ENCODE measurements around the gene SV2B. TPM values are rescaled to one million over a fixed set of nuclear protein-coding genes. Genes with fewer than 3 reads are reported as not detected.

The SV2B gene
- total RNA-seq, 1 experiment from 2014 or later = 3.9 TPM

DNA sequence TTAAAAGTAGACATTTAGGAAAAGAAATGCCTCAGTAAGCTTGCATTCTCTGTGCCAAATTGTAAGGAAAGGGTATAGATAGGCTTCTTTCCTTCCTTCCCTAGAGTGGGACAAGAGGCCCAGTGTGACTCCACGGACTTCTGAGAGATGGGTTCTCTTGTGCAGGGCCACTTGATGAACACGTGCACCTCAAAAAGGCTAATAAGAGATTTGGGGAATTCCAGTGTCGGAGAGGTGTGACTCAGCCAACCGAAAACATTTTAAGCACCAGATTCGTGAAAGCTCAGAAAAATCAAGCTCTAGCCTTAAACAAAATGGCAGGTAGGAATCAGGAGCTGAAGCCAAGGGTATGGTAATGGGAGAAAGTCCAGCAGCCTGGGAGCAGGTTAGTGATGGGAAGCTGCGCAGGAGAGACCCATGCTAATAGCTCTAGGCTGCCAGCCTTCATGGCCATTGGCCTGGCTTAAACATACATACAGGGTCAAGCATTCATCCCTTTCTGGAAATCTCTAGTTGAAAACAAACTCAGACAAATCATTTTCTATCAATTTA, 56.2 kb downstream of the SV2B start:
- Histone ChIP-seq H3K9me3 (ENCODE audit: low read depth, low read length, poor library complexity, severe bottlenecking) (no peaks in the 10 kb centered on the region), H3K36me3 (ENCODE audit: insufficient read depth, low read length, poor library complexity, severe bottlenecking) (no peaks in the 10 kb centered on the region), H3K27me3 (replicated peaks; ENCODE audit: insufficient read depth, low read depth, low read length, poor library complexity) (peaks cover 10% of the 10 kb centered on the region), H3K27ac (ENCODE audit: low read depth, low read length, poor library complexity, severe bottlenecking) (no peak overlapping the region), H3K4me1 (ENCODE audit: insufficient read depth, low read length, poor library complexity, severe bottlenecking) (no peaks in the 10 kb centered on the region), H3K4me3 (ENCODE audit: low read depth, low read length, poor library complexity, severe bottlenecking) (no peak overlapping the region)
- BruUV-seq (replicated peaks) = no TSS peak
- TF ChIP-seq, protein P1, sequence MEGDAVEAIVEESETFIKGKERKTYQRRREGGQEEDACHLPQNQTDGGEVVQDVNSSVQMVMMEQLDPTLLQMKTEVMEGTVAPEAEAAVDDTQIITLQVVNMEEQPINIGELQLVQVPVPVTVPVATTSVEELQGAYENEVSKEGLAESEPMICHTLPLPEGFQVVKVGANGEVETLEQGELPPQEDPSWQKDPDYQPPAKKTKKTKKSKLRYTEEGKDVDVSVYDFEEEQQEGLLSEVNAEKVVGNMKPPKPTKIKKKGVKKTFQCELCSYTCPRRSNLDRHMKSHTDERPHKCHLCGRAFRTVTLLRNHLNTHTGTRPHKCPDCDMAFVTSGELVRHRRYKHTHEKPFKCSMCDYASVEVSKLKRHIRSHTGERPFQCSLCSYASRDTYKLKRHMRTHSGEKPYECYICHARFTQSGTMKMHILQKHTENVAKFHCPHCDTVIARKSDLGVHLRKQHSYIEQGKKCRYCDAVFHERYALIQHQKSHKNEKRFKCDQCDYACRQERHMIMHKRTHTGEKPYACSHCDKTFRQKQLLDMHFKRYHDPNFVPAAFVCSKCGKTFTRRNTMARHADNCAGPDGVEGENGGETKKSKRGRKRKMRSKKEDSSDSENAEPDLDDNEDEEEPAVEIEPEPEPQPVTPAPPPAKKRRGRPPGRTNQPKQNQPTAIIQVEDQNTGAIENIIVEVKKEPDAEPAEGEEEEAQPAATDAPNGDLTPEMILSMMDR (conservative IDR thresholded peaks at IDR 0.05; ENCODE audit: low read depth, low read length) = no peak
- TF ChIP-seq EZH2 (IDR thresholded peaks at IDR 0.05; ENCODE audit: borderline replicate concordance, low read depth, low read length, poor library complexity, severe bottlenecking) = no peak
- CTCF ChIA-PET = no interaction called here
- no peak for DNase-seq (ENCODE audit: low spot score)
- POLR2A ChIA-PET (ENCODE audit: low non-redundant PET) = no interaction called here
- intact Hi-C loops (cut with micrococcal nuclease; ENCODE audit: unreplicated experiment) = no loop called here

DNA sequence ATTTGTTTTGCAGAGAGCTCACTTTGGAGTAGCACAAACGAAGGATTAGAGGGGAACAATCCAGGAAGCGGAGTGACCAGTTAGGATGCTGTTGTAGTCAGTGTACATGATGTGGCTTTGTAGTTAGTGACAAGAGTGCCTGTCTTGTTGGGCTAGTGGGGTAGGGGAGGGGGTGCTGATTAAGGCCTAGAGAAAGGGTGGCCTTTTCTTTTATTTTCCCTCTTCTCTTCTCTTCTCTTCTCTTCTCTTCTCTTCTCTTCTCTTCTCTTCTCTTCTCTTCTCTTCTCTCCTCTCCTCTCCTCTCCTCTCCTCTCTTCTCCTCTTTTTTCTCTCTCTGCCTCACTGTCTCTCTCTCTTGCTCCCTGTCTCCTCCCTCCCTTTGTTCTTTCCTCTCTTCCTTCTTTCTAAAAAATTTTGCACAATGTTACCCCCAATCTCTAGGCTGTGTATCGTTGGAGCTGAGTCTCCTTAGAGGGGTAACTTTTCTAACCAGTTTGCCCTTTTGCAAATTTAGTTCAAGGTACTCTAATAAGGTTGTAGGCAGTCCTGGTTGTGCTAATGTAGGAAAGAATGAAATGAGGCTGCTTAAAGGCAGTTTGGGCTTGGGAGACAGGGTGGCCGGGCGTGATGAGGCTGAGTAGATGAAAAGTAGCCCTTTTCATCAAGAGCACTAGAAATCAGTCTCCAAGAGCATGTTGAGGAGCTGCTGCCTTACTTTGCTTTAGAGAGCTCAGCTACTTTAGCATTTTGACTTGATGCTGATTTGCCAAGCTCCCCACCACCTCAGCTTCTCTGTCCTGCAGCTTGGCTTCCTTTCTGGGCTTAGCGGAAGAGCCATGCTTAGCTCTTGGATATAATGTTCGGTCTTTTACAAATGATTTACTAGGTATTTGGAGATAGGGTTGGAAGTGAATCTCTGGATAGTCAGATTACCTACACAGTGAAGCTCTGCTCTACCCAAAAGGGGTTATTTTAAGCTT, 58.6 kb downstream of the SV2B start:
- no peak for DNase-seq (ENCODE audit: low spot score)
- Histone ChIP-seq H3K4me3 (ENCODE audit: low read depth, low read length, poor library complexity, severe bottlenecking) (no peak overlapping the region), H3K36me3 (ENCODE audit: insufficient read depth, low read length, poor library complexity, severe bottlenecking) (no peaks in the 10 kb centered on the region), H3K9me3 (ENCODE audit: low read depth, low read length, poor library complexity, severe bottlenecking) (no peaks in the 10 kb centered on the region), H3K4me1 (ENCODE audit: insufficient read depth, low read length, poor library complexity, severe bottlenecking) (no peaks in the 10 kb centered on the region), H3K27ac (ENCODE audit: low read depth, low read length, poor library complexity, severe bottlenecking) (no peak overlapping the region), H3K27me3 (replicated peaks; ENCODE audit: insufficient read depth, low read depth, low read length, poor library complexity) (peaks cover 10% of the 10 kb centered on the region)
- no TSS peak for BruUV-seq (replicated peaks)
- ChIA-PET CTCF (no interaction called here), POLR2A (ENCODE audit: low non-redundant PET) (no interaction called here)
- intact Hi-C loops (cut with micrococcal nuclease; ENCODE audit: unreplicated experiment) = no loop called here
- TF ChIP-seq, protein P1 (conservative IDR thresholded peaks at IDR 0.05; ENCODE audit: low read depth, low read length) = no peak
- TF ChIP-seq EZH2 (IDR thresholded peaks at IDR 0.05; ENCODE audit: borderline replicate concordance, low read depth, low read length, poor library complexity, severe bottlenecking) = no peak

DNA sequence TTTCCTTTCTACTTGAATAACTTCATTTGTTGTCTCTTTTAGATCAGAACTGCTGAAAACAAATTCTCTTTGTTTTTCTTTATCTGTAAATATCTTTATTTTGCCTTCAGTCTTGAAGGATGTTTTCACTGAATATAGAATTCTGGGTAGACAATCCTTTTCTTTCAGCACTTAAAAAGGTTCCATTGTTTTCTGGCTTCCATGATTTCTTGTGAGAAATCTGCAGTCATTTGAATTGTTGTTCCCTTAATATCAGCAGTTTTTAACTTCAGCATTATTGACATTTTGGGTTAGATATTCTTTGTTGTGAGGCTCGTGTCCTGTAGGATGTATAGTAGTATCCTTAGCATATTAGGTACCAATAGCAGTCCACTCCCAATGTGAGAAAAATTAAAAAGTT, 65.8 kb downstream of the SV2B start:
- Histone ChIP-seq H3K4me1 (ENCODE audit: insufficient read depth, low read length, poor library complexity, severe bottlenecking) (no peaks in the 10 kb centered on the region), H3K27ac (ENCODE audit: low read depth, low read length, poor library complexity, severe bottlenecking) (no peak overlapping the region), H3K36me3 (ENCODE audit: insufficient read depth, low read length, poor library complexity, severe bottlenecking) (no peaks in the 10 kb centered on the region), H3K27me3 (replicated peaks; ENCODE audit: insufficient read depth, low read depth, low read length, poor library complexity) (peaks cover 13% of the 10 kb centered on the region), H3K4me3 (ENCODE audit: low read depth, low read length, poor library complexity, severe bottlenecking) (no peak overlapping the region), H3K9me3 (ENCODE audit: low read depth, low read length, poor library complexity, severe bottlenecking) (peaks cover 18% of the 10 kb centered on the region)
- no TSS peak for BruUV-seq (replicated peaks)
- ChIA-PET POLR2A (ENCODE audit: low non-redundant PET) (no interaction called here), CTCF (no interaction called here)
- no peak for DNase-seq (ENCODE audit: low spot score)
- TF ChIP-seq, protein P1 (conservative IDR thresholded peaks at IDR 0.05; ENCODE audit: low read depth, low read length) = no peak
- TF ChIP-seq EZH2 (IDR thresholded peaks at IDR 0.05; ENCODE audit: borderline replicate concordance, low read depth, low read length, poor library complexity, severe bottlenecking) = no peak
- intact Hi-C loops (cut with micrococcal nuclease; ENCODE audit: unreplicated experiment) = no loop called here

Measured in A673 (cell line).